Activated gamma-delta T cell (primary cell): ENCODE measurements around the gene SRL.
"Not testable (repeated sequence)": the region's sequence is repeated elsewhere in the genome, so short reads cannot be mapped to it uniquely, and the experiment has no call there.

Experiments
- DNase-seq: peaks from one replicate; lab custom pipeline; 2025; lab: John Stamatoyannopoulos, UW

SRL gene

DNA sequence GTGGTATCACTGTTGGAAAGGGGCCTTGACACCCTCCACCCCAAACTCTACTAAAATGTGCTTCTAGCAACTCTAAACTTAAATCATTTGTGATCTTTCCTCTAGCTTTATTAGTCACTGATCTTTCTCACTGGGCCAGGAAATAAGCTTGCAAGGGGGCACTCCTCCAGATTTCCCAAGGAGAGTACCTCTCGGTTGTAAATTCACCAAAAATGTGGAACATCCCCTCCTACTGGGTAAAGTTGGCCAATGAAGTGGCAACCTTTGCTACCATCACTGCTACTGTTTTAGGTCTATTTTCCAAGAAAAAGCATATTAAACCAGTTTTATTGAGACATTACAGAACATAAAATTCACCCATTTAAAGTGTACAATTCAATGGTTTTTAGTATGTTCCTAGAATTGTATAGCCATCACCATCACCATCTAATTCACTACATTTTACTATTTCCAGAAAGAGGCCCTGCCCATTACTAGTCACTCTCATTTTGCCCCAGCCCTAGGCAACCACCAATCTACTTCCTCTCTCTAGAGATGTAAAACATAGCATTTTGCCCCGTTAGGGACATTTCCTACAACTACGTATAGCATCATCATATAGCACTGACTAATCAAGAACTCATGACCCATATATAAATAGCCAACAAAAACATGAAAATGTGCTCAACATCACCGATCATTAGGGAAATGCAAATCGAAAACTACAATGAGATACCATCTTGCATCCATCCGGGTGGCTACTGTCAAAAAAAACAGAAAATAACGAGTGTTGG, 81.0 kb downstream of the SRL start:
- no peak for DNase-seq

DNA sequence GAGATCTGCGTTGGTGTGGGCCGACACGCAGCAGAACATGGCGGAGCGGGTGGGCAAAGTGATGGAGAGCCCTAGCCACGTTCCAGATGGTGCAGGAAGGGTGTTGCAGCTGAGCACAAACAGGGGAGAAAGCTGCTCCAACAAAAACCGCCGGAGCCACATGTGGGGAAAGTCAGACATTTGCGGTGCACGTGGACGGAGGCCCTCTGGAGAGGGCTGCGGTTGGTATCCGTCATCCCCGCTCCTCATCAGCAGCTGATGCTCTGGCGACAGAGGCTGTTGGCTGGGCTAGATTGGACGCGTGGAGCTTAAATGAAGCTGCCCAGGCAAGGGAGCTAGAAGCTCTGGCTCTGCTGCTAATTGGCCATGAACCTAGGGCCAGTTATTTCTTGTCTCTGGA, 82.2 kb downstream of the SRL start:
- no peak for DNase-seq

DNA sequence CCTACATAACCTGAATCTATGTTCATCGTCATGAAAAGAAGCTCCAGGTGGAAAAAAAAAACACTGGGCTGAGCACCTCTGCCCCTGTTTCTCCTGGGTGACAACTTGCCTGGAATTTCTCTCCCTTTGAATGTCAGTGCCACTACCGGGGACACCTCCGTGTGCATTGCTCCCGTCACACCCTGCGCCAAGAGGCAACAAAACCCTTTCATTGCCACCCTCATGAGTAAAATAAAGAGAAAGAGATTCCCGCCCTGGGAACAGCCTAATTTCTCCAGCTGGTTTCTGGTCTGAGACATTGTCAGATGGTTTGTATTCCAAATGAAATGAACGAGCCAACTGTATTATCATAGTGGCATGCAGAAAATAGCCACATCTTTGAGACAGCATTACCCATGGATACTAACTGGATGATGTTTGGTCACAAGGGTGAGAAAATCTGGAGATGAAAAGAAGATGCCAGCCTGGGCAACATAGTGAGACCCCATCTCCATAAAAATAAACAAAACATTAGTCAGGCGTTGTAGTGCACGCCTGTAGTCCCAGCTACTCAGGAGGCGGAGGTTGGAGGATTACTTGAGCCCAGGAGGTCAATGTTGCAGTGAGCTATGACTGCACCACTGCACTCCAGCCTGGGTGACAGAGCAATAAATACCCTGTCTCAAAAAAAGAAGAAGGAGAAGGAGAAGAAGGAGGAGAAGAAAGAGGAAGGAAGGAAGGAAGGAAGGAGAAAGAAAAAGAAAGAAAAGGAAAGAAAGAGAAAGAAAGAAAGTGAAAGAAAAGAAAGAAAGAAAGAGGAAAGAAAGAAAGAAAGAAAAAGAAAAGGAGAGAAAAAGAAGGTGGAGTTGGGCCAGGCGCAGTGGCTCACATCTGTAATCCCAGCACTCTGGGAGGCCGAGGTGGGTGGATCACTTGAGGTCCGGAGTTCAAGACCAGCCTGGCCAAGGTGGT, 83.5 kb downstream of the SRL start:
- no peak for DNase-seq

DNA sequence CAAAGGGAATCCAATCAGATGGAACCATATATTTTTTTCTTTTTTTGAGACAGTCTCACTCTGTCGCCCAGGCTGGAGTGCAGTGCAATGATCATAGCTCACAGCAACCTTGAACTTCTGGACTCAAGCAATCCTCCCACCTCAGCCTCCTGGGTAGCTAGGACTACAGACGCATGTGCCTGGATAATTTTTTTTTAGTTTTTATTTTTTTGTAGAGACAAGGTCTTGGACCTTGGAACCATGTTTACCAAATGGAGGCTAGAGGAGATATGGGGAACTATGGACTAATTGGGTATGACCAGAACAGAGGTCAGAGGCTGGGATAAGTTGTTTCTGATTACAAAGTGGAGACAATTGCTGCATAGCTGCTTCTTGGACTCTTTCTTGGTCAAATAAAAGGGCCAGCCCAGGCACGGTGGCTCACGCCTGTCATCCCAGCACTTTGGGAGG, 84.5 kb downstream of the SRL start:
- no peak for DNase-seq

DNA sequence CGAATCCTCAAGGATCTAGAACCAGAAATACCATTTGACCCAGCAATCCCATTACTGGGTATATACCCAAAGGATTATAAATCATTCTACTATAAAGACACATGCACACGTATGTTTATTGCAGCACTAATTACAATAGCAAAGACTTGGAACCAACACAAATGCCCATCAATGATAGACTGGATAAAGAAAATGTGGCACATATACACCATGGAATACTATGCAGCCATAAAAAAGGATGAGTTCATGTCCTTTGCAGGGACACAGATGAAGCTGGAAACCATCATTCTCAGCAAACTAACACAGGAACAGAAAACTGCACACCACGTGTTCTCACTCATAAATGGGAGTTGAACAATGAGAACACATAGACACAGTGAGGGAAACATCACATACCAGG, 85.4 kb downstream of the SRL start:
- DNase-seq: not testable (repeated sequence)

DNA sequence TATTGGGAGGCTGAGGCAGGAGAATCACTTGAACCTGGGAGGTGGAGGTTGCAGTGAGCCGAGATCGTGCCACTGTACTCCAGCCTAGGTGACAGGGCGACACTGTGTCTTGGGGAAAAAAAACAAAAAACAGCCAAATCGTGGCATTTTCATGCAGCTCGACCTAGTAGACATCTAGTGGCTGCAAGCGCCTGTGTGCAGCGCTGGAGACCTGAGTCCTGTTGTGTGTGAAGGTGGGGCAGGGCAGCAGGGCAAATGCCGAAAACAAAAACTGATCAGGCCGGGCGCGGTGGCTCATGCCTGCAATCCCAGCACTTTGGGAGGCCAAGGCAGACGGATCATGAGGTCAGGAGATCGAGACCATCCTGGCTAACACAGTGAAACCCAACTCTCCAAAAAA, 88.5 kb downstream of the SRL start:
- DNase-seq: not testable (repeated sequence)

DNA sequence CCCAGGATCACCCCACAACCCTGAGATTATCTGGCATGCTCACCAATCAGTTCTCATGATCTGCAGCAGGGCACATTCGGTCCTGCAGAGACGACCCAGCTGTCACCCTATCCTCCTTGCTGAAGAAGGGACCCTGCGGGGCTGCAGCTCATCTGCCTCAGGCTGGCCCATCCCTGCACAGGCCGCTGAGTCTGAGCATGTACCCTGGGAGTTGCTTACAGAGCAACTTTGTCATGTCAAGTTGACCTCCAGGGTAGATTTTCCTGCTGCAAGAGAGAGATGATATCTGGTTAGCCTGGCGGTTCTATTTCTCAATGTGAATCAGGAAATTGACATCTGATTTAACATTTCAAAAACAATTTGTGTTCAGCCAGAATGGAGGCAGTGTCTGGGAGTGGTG, 89.6 kb downstream of the SRL start:
- no peak for DNase-seq

DNA sequence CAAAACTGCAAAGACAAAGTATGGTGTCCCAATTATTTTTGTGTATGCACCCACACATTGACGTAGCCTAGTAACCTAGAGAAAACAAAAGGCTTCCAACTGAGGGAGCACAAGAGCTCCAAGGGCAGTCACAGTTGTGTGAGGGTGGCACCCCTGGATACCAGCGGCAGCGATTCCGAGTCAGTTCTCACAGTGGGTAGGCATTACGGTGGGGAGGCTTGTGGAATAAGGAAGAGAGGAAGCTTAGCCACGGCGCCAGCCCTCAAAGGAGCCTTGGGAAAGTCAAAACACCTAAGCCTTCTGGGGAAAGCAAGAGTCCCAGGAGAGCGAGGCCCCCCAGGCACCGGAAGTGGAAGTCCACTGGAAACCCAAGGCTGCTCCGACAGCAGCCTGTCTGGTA, 94.6 kb downstream of the SRL start:
- no peak for DNase-seq

DNA sequence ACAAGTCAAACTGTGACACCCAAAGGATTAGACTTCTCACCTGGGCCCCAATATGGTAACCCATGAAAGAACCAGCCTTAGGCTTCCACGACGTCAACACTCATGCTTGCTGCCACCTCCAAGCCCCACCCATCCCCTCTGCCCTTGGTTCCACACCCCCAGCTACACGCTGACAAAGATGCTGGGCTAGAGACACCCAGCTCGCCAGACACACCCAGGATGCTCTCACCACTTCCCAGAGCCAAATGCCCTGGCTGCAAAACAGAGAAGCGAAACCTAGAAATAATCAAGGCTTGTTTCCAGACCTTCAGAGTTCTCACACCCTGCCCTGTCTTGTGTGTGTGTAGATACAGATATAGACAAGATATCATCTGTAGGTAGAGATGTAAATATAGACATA, 99.6 kb downstream of the SRL start:
- DNase-seq: no peak

DNA sequence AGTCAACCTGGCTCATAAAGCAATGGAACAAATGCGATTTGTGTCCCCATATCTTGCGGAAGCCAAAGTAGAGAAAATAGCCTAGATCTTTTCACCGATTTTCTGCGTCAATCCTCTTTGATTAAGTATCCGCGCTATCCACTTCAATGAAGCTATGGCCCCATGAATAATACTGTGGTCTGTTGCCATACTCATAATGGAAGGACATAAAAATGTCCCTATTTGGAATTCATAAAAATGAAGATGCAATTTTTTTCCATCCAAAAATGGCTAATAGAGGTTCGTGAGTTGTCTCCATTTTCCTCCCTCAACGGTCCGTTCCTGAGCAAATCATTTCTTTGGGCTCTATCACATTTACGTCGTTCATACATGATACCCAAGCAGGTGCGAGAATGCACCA, 100.3 kb downstream of the SRL start:
- no peak for DNase-seq

DNA sequence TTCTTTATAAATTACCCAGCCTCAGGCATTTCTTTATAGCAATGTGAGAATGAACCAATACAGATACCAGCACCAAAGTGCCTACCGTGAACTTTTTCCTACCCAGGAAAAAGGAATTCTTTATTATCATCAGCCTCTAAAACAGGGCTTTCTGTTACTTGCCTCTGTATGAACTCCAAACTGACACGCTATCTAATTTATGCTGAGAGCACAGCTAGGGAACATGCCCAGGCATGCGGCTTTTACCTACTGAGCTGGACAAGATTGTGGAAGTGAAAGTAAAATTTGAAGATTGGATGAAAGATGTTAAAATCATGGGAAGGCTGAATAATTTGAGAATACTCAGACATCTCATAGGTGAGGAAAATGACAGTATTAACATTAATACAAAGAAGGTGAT, 101.2 kb downstream of the SRL start:
- DNase-seq: no peak

DNA sequence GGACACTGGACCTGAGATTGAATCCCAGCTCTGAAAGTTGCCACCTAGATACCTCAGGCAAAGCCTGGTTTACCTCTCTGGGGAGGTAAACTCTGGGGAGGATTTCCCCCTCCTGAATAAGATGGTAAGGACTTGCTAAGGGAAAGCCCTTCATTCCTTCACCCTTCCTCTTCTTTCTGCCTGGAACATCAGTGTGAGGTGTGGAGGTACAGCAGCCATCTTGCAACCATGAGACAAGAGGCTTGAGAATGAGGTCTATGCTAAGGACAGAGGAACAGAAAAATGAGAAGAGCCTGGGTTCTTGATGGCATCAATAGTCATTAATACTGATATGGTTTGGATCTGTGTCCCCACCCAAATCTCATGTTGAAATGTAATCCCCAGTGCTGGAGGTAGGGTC, 101.9 kb downstream of the SRL start:
- DNase-seq: no peak
